ENCODE data around the gene FBLN2. TPM values are rescaled to one million over a fixed set of nuclear protein-coding genes. Genes with fewer than 3 reads are reported as not detected.
"Not testable (repeated sequence)": the region's sequence is repeated elsewhere in the genome, so short reads cannot be mapped to it uniquely, and the experiment has no call there.

Gene FBLN2
- polyA plus RNA-seq, 5 donors, result 24.9 to 34.6 (median 29.8) TPM

DNA sequence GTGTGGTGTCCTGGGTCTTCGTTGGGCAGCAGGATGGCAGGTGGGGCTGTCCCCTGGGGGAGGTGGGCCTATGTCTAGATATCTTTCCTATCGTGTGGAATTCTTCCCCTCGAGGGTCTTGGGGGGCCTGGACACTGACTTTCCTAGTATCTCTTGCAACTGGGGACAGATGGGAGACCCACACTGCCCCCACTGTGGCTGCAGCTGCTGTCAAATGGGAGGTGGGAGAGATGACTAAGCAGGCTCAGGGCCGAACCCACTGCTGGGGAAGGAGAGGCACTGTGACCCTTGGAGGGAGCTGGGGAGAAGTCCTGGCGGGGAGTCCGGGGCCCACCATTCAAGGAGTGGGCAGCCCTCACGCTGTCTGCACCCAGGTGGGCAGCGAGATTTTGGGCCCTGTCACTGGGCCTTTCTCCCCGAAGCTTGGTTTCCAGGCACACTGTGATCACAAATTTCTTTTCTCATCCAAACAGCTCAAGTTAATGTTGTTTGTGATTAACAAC is 2.9 kb upstream of the FBLN2 start:
- no peak for DNase-seq

DNA sequence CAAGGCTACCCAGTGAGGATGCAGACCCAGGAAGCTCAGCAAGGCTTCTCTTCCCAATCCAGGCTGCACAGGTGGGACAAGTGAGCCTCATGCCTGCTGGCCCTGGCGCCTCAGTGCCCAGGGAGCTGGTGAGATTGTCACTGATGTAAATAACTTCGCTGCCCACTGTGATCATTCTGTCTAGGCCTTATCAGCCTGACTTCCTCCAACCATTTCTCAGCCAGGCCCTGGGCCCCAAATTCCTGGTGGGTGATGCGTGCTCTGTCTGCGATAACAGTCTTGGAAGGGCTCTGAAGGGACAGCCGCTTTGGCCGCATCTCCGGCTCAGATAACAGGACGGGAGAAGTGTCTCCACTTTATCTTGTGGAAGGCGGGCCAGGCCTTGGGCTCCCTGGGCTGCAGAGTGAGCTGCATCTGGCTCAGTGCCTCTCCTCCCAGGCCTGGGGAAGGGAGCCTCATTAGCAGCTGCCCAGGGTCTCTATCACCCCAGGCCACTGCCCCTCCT is 2.2 kb upstream of the FBLN2 start:
- DNase-seq, result no peak

DNA sequence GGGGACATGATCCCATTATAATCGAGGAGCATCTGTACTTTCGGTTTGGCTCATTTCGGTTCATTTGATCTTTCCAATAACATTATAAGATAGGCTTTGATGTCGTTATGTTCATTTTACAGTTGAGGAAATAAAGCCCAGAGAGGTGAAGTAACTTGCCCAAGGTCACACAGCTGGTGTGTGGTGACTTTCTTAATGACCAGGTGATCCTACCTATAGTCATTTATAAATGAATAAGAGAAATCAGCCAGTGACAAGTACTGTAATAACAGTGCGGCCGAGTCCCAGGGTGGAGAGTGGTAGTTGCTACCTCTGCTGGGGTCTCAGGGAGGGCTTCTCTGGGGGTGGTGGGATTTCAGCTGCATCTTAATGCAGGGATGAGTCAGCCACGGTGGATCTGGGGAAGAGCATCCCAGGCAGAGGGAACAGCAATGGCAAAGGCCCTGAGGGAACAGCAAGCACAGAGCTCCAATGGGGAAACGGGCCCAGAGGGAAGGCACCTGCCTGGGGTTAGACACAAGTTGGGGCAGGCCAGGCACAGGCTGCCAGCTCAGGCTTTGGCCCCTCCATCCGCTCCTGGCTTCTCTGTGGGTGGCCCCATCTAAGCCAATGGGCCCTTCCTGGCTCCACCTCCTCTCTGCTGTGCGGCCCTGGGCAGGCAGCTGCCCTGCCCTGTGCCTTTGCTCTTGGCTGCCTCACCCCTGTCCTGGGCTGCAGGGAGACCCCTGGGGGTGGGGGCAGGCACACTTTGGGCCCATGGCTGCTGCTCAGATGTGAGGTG is 1.1 kb upstream of the FBLN2 start:
- DNase-seq, result no peak

DNA sequence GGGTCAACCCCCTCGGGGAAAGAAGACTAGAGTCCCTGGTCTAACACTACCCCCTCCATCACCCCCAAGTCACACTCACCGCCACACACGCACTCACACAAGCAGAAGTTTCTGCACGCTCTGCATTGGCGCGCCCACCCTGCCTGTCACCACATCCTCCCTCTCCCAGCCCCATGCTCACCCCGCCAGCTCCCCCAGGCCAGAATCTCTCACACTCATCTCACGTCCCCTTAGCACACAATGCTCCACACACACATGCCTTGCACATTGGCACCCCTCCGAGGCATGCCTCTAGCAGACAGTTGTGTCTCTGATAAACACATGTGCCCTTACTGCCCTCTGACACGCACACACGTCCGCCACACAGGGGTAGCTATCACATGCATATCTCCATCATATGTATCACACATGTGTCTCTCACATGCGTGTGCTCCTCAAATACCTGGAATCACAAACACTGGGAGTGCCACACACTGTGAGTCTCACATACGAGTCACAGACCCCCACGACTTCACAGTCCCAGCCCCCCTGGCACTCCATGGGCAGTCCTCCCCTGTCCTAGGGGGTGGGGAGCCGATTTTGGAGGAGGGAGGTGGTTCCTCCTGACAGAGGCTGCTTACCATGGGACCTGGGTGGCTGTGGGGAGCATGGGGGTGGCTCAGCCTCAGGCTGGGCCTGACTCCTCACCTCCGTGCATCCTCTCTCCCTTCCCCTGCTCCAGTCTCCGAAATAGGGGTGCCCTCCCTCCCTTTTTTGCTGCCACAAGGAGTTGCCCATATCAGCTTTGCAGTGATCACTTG is 898 bp downstream of the FBLN2 start:
- DNase-seq, result no peak

DNA sequence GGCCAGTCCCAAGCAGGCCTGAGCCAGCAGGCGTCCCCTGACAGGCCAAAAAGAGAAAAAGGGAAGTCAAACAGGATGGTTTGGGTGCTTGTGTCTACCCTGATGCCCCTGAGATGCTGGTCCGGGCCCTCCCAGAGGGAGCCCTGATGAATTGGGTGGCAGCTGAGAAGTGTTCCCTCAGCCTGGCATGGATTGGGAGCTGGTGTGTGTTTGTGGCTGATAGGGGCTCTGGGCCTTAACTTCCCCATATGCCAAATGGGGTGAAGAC is 1.4 kb downstream of the FBLN2 start:
- DNase-seq, result no peak

DNA sequence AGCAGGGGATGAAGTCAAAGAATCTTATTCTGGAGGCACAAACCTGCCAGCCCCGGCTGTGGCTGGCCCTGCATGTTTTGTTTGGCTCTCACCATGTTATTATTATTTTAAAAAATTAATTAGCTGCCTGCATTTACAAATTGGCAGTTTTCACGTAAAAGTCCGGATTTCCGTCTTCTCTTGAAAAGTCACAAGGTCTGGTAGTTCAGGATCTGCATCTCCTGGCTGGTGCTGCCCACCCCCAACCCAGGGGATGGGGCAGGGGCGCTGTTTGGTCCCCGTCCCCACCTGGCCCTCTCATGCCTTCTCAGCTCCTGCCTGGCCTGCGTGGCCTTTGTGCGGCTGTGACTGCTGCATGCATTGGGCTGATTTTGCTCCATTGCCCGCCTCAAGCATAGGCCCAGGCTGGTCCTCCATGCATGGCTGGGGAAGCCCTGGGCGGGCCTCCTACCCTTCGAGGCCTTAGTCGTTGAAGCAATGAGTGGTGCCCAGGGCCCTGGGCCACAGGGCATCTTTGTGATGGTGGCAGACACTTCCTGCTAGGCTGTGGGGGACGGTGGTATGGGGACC is 2.0 kb downstream of the FBLN2 start:
- DNase-seq, result no peak

DNA sequence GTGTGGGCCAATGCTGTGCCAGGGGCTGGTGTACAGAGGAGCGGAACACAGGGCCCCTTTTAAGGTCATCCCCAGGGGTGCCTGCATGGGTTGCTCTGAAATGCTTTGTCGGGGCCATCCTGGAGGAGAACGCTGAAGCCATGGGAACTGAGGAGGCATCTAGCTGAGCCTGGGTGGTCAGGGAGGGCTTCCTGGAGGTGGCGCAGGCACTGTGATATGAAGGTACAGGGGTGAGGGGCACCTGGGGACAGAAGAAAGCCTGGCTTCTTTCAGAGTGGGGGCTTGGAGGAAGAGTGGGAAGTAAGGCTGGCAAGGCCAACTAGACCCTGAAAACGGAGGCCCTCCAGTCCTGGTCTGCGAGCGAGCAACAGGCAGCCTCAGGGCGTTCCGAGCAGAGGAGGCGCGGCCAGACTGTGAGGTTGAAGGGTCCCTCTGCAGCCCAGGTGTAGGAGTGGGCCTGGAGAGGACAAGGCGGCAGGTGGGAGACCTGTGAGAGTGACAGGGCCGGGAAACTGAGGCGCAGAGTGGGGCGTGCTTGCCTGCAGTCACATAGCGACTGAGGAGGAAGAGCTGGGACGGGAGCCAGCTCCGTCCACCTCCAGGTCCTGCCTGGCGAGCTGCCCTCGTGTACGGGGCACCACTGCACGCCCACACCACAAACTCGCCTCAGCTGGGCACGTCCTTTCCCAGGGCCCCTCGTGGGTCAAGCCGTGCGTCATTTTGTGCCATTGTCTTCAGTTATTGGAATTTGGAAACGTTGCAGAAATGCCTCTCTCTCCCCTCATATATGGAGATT is 4.1 kb downstream of the FBLN2 start:
- no peak for DNase-seq

DNA sequence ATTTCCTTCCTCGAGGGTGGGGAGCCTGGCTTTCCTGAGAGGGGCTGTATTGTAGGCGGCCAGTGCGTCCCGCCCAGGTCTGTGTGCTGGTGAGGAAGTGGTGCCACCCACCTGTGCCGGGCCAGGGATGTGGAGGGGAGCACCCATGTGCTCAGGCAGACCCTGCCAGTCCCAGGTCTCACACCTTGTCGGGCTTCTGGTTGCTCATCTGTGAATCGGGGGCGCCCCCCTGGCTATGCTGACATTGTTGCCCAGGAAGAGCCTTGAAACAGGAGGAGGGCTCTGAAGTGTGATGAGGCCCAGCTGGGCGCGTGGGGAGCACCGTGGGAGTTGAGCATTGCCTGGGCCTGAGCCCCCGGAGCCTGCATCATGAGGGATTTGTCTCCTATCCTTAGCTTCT is 4.8 kb downstream of the FBLN2 start:
- no peak for DNase-seq

DNA sequence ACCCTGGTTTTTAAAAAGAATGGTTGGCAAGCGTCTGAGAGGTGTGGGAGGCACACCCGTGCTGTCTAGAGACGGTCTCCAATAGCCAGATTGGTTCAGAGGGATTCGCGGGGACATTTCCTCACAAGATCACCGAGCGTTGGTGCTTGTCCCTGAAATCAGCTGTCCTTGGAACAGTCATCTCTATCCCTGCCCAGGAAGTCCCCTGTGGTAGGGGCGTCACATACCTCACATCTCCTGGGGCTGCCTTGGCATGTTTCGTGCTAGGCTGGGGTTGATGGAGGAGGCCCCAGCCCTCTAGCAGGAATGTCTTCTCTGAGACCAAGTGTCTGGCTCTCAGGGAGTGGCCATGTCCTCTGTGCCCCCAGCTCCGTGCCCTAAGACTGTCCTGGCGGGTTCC is 6.8 kb downstream of the FBLN2 start:
- DNase-seq, result no peak

DNA sequence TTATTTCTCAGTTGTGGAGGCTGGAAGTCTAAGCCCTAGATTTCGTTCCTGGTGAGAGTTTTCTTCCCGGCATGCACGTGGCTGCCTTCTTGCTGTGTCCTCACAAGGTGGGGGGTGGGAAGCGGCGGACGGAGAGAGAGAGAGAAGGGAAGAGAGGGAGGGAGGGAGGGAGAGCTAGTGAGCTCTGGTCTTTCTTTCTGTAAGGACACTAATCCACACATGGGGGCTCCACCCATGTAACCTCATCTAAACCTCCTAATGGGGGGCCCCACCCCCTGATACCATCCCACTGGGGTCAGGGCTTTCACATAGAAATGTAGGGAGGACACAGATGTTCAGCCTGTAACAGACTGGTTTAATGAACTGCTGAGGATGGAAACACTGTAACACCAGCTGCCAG is 7.3 kb downstream of the FBLN2 start:
- no peak for DNase-seq

DNA sequence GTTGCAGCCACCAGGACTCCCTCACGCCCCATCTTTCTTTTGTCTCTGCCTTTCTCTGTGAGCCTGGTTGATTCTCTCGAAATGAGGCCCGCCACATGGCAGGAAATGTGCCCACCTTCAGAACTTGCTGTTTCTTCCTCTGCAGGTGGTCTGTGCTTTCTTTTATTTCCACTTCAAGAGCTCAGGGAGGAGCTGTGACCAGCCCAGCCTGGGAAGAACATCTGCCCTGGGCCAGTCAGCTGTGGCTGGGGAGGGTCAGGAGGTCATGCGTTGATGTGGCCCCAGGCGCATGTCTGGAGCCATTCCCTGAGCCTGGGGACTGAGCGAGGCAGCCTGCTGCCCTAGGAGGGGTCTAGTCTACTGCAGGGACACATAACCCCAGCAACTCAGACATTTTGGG is 8.0 kb downstream of the FBLN2 start:
- DNase-seq, result no peak

DNA sequence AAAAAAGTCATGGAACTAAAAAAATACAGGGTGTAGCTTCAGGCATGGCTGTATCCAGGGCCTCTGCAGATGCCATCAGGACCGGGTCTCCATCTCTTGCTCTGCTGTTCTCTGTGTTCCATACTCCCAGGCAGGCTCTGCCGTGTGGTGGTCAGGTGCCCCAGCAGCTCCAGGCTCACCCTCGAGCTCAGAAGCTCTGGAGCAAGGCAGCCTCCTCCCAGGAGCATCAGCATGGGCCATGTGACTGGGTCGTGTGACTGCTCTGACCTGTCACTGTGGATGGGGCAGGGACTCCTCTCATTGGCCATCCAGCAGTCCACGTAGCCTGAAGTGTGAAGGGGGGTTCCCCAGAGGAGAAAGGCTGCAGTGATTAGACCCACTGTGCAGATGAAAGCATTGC is 8.5 kb downstream of the FBLN2 start:
- DNase-seq, result no peak

DNA sequence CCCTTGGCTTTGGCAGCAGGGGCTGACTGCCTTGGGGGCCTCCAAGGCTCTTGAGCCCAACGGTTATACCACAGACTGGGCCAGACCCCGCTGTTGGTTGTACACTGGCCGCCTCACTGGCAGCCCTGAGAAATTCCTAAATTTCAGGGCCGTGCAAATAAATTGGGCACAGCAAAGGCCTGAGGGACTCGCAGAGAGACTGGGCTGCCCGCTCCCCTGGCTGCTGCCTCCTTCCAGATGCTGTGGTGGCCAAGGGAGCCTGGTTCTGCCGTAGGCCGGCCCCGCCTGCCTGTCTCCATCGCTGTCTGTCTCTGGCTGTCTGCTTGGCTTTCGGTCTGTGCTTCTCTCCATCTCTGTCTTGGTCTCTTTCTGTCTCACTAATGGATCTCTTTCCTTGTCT is 9.0 kb downstream of the FBLN2 start:
- DNase-seq, result no peak

DNA sequence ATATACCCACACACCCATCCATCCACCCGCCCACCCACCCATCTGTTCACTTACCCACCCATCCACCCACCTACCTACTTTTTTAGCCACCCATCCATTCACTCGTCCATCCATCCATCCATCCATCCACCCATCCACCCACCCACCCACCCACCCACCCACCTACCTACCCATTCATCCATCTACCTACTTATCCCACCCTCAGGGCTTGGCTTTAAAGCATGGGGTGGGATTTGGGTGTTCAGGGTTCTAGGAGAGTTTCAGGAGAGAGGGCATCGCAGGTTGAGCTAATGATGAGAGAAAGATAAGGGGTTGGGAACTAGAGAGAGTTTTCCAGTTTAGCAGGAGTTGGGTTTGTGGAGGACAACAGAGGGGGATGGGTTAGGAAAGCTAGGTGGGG is 9.7 kb downstream of the FBLN2 start:
- DNase-seq, result no peak

DNA sequence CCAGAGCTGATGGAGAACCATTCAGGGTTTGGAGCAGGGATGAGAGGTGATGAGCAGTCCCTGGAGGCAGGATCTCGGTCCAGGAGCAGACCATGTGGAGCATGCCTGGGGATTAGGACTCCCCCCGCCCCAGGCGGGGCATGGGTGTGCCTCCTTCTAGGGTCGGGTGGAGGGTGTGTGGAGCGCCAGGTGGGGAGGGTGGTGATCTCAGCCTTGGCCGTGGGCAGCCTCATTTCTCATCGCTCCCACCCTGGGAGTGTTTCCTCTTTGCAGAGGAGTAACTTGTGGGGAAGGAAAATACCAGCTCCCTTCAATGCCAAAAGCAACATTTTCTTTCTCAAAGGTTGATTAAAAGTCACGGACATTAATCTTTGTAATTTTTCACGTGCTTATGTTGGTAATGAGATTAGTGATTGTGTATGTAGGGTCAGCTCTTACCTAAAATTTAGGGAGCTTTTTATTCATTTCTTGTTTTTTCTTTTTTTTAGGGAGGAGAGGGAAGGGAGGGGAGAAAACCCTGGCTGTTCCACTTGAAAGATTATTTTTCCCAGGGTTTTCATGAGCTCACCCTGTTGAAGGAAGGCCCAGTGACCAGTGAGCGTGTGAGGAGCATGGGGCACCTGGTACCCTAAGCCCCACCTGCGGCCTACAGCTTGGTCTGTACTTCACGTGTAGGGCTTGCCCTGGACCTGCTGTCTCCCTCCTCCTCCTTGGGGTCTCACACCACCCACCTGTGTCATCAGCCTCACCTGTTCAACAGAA is 11.0 kb downstream of the FBLN2 start:
- DNase-seq, result no peak

DNA sequence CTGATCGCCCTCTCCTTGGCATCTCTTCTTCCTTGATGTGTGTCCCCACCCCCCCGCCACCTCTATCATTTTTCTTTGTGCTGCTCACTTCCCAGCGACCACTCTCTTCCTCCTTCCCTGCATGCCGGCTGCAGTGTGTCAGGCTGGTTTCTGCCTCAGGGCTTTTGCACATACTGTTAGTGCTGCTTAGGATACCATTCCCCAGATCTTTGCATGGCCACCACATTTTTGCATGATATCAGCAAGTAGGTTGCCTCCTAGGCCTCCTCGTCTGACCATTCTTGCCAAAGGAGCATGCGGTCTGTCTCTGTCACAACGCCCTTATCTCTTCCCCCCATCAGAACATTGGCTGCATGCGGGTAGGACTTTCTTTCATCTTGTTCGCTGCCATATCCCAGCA is 12.5 kb downstream of the FBLN2 start:
- DNase-seq, result no peak

DNA sequence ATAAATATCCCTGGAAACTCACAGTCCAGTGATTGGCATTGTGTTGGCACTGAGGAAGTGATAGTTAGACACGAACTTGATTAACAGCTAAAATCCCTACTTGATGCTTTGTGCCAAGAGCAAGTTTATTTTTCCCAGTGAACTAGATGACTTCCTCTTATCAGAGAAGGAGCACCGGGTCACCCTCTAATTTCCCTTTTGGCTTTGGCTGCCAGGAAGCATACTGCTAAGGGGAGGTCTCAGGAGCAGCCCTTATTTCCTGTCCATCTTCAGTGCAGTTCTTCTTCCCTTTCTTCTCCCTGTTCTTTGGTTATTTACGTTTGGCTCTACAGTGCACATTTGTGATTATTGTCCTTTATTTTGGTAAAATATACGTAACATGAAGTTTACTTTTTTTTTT is 13.0 kb downstream of the FBLN2 start:
- DNase-seq, result no peak

DNA sequence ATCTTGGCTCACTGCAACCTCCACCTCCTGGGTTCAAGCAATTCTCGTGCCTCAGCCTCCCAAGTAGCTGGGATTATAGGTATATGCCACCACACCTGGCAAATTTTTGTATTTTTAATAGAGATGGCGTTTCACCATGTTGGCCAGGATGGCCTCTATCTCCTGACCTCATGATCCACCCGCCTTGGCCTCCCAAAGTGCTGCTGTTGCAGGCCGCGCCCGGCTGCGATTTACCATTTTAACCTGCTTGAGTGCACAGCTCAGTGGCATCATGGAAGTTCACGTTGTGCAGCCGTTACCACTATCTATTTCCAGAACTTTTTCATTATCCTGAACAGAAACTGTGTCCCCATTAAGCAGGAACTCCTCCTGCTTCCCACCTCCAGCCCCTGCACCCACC is 13.5 kb downstream of the FBLN2 start:
- DNase-seq, result not testable (repeated sequence)

DNA sequence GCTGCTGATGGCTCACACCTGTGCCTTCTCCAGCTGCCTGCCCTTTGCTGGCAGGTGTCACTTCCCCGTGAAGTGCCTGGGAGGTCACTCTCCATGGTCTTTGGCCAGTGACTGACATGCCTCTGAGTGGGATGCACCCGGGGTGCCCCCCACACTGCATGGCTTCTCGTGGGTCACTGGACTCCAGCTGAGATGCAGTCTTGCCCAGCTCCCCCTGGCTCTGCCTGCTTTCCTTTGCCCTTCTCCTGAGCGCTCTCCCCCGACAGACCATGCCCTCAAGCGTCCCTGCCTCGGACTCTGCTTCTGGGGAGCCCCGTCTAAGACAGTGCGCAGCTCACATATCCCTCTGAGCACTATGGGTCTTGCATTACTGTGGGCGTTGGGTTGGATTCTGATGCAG is 14.4 kb downstream of the FBLN2 start:
- no peak for DNase-seq

DNA sequence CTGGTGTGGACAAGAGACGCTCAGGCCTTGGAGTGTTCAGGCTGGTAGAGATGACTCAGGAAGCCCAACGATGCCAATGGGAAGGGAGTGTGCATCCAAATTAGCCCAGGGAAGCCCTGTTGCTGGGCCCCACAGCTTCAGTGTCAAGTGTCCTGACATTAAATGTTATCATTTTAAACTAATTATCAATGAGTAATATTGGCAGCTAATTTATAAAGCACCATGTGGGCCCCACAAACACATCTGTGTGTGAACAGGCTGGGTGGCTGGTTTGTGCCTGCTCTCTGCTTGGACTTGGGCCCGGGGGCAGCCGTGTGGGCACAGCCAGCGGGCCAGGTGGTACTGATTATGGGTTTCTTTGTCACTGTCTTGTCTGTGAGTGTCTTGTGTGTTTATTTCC is 15.0 kb downstream of the FBLN2 start:
- no peak for DNase-seq

Data from right lung (tissue), 5 donors.